Kidney (tissue), 14 donors: Measurements from ENCODE around the gene KIF25. TPM values are rescaled to one million over a fixed set of nuclear protein-coding genes. Genes with fewer than 3 reads are reported as not detected.

ENCODE experiments used
- DNase-seq, 5 donors: peaks; one replicate each; pipeline ENCODE4 v3.0.0-alpha.2; 2013 to 2020
- FAIRE-seq: peaks from 2 replicates; lab custom pipeline; 2012; peaks lifted over from hg19 to GRCh38; lab: Jason Lieb, UNC
- H3K27ac ChIP-seq, 2 donors: one replicate each; pipeline ENCODE4 v1.7.0; 2013; ENCODE audit warnings: low read depth in 2 of 2, low read length in 2 of 2, inconsistent platforms in 1 of 2
- H3K27me3 ChIP-seq: one replicate; pipeline ENCODE4 v1.7.1; 2013; ENCODE audit warnings: low read length, inconsistent platforms; ENCODE audit not compliant: control insufficient read depth, insufficient read depth
- H3K36me3 ChIP-seq, 3 donors: one replicate each; pipeline versions ENCODE4 v1.7.0 to v1.7.1; 2013; ENCODE audit warnings: low read length in 3 of 3, control low read depth in 1 of 3, inconsistent platforms in 1 of 3; ENCODE audit not compliant: insufficient read depth in 3 of 3, control insufficient read depth in 2 of 3
- H3K4me1 ChIP-seq, 3 donors: one replicate each; pipeline versions ENCODE4 v1.7.0 to v1.7.1; 2013; ENCODE audit warnings: low read length in 3 of 3, inconsistent platforms in 1 of 3, low read depth in 1 of 3; ENCODE audit not compliant: control insufficient read depth in 2 of 3, insufficient read depth in 2 of 3
- H3K4me3 ChIP-seq, 3 donors: one replicate each; pipeline versions ENCODE4 v1.7.0 to v1.8.1; 2013; ENCODE audit warnings: low read length in 3 of 3, control low read depth in 1 of 3, inconsistent platforms in 1 of 3
- H3K9ac ChIP-seq, 3 donors: one replicate each; pipeline versions ENCODE4 v1.7.0 to v1.7.1; 2013; ENCODE audit warnings: low read length in 3 of 3, control low read depth in 1 of 3, inconsistent platforms in 1 of 3
- H3K9me3 ChIP-seq, 3 donors: one replicate each; pipeline versions ENCODE4 v1.7.0 to v1.7.1; 2013; ENCODE audit warnings: low read length in 3 of 3, control low read depth in 1 of 3, inconsistent platforms in 1 of 3; ENCODE audit not compliant: control insufficient read depth in 2 of 3, insufficient read depth in 1 of 3
- CTCF ChIP-seq: IDR thresholded peaks from 3 replicates; pipeline ENCODE4 v1.5.1; 2012; ENCODE audit warnings: mild to moderate bottlenecking, moderate library complexity, borderline replicate concordance; ENCODE audit not compliant: insufficient read depth; ENCODE audit errors: extremely low read depth
- intact Hi-C: fragments of 100-400 bp; cut with DNase I; formaldehyde crosslinking; loops from one replicate; pipeline ENCODE4 v1.11.1; 2022
- polyA plus RNA-seq: library from polyadenylated mRNA; stranded (reverse); fragments of 350-450 nt; fragmentation: Illumina TruSeq; extraction: RNeasy Lipid Tissue Mini Kit (QIAGEN cat#74804); gene quantifications from one replicate; pipeline ENCODE4 v1.2.3, GENCODE V29; 2014; ENCODE audit warnings: low read depth, low replicate concordance; ENCODE audit not compliant: insufficient read depth
- total RNA-seq: library from RNA; stranded (reverse); fragmentation: NEBNext Ultra II Directional; extraction: Animal tissue kit (Norgen Biotek cat#: 25700); gene quantifications from one replicate; pipeline ENCODE4 v1.2.1, GENCODE V29; 2021
- donor health status: control.
- donor health status: control.
- donor health status: control.
- donor health status: control.
- donor health status: control.
- donor health status: DM: yes; HTN: yes; CAD: no.
- donor health status: Normal renal cell carcinoma (clear cell type).

The KIF25 gene
- total and polyA plus RNA-seq, 2 donors from 2014 or later, result not detected

- intact Hi-C loops, result no loop called here
- H3K4me1 ChIP-seq, result peaks cover 0 to 9% (median 0%) of the 10 kb centered on the region in 3 donors
- H3K27ac ChIP-seq, result no peak overlapping the region
- H3K4me3 ChIP-seq, result no peak overlapping the region
- no peaks in the 10 kb centered on the region for H3K36me3 ChIP-seq
- H3K9me3 ChIP-seq, result no peaks in the 10 kb centered on the region
- H3K9ac ChIP-seq, result no peak overlapping the region
- FAIRE-seq (no peak), DNase-seq (peak in 2 of 5 donors; percentile 47 to 72)
- TF ChIP-seq CTCF, result no peak
- no peaks in the 10 kb centered on the region for H3K27me3 ChIP-seq
Measured at GRCh38 chr6:168053086-168053956, 55.9 kb downstream of the KIF25 start.

- intact Hi-C loops, result no loop called here
- H3K9ac ChIP-seq, result no peak overlapping the region
- no peaks in the 10 kb centered on the region for H3K36me3 ChIP-seq
- peaks cover 0 to 9% (median 0%) of the 10 kb centered on the region in 3 donors for H3K4me1 ChIP-seq
- H3K9me3 ChIP-seq, result no peaks in the 10 kb centered on the region
- H3K27ac ChIP-seq, result no peak overlapping the region
- no peaks in the 10 kb centered on the region for H3K27me3 ChIP-seq
- peak in 2 of 5 donors; percentile 43 to 59 for DNase-seq
- H3K4me3 ChIP-seq, result no peak overlapping the region
- no peak for FAIRE-seq
- TF ChIP-seq CTCF, result no peak
Measured at GRCh38 chr6:168053957-168054471, 56.5 kb downstream of the KIF25 start.

DNA sequence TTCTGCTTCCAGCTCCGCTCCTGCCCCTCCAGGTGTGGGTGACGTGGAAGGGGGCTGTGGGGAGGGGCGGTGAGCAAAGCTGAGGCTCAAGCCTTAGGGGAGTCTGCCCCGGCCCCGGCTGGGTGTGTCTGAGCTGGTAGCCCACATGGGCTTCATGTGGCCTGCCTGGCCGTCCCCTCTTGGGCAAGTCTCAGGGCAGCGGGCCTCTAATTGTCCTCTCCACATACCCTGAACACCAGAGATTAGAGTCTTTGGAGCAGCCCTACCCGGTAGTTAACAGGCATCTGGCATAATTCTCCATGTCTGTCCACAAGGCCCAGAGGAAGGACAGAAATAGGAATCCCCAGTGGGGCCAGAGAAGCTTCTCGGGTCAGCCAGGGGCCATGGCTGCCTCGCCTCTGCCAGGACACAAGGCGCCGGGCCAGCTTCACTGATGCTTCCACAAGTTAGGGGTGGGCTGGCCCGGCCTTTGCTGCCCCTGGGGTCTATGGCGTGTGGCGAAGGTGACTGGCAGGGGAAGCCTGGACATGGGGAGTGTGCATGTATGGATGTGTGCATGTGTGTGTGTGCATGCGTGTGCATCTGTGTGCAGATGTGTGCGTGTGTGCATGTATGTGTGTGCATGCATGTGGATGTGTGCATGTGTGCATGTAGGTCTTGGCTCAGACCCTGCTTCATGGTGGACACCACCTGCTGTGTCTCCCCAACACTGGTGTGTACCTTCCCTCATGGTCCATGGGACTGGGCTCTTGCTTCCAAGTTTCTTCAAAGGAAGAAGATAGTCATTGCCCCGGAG is 57.5 kb downstream of the KIF25 start:
- DNase-seq (peak in 1 of 5 donors; percentile 86), FAIRE-seq (no peak)
- Histone ChIP-seq H3K27ac (peak overlapping the region in 1 of 2 donors; percentile 22), H3K36me3 (no peaks in the 10 kb centered on the region), H3K4me3 (no peak overlapping the region), H3K27me3 (no peaks in the 10 kb centered on the region), H3K4me1 (peaks cover 0 to 9% (median 0%) of the 10 kb centered on the region in 3 donors), H3K9ac (no peak overlapping the region), H3K9me3 (no peaks in the 10 kb centered on the region)
- TF ChIP-seq CTCF, result no peak
- intact Hi-C loops, result no loop called here
